KMS-11 (cell line): Measurements from ENCODE around the gene ALDH16A1.

Experiments
- H2AFZ ChIP-seq: fragments of 200-600 bp; sonication (generic); 2 replicates; pipeline ENCODE4 v1.6.1; 2016; ENCODE audit warnings: antibody characterized with exemption, mixed run types, low read depth
- H3K27ac ChIP-seq: fragments of 200-600 bp; sonication (generic); 2 replicates; pipeline ENCODE4 v1.6.1; 2016; ENCODE audit warnings: mild to moderate bottlenecking, mixed run types
- H3K27me3 ChIP-seq: fragments of 200-600 bp; sonication (generic); 2 replicates; pipeline ENCODE4 v1.6.1; 2017; ENCODE audit warnings: mild to moderate bottlenecking, low read depth, mixed run types, moderate library complexity; ENCODE audit not compliant: insufficient read depth
- H3K36me3 ChIP-seq: fragments of 200-600 bp; sonication (generic); 2 replicates; pipeline ENCODE4 v1.6.1; 2017; ENCODE audit warnings: mild to moderate bottlenecking, mixed run types; ENCODE audit not compliant: insufficient read depth
- H3K4me1 ChIP-seq: fragments of 200-600 bp; sonication (generic); 2 replicates; pipeline ENCODE4 v1.6.1; 2016; ENCODE audit warnings: mild to moderate bottlenecking, low read depth, mixed run types; ENCODE audit not compliant: poor library complexity, severe bottlenecking
- H3K4me2 ChIP-seq: fragments of 200-600 bp; sonication (generic); 2 replicates; pipeline ENCODE4 v1.7.0; 2016; ENCODE audit warnings: mild to moderate bottlenecking, mixed run types
- H3K4me3 ChIP-seq: fragments of 200-600 bp; sonication (generic); IDR thresholded peaks from 2 replicates; pipeline ENCODE4 v1.6.1; 2017; ENCODE audit warnings: low read depth, low read length, mixed read lengths; ENCODE audit not compliant: insufficient read depth
- H3K79me2 ChIP-seq: fragments of 200-600 bp; sonication (generic); 2 replicates; pipeline ENCODE4 v1.6.1; 2016; ENCODE audit warnings: low read depth, mixed run types; ENCODE audit not compliant: insufficient read depth
- H3K9ac ChIP-seq: fragments of 200-600 bp; sonication (generic); 2 replicates; pipeline ENCODE4 v1.6.1; 2016; ENCODE audit warnings: mild to moderate bottlenecking, mixed run types
- H4K20me1 ChIP-seq: fragments of 200-600 bp; sonication (generic); 2 replicates; pipeline ENCODE4 v1.6.1; 2016; ENCODE audit warnings: mild to moderate bottlenecking, mixed run types; ENCODE audit not compliant: insufficient read depth
- CTCF ChIP-seq: fragments of 200-600 bp; sonication (generic); conservative IDR thresholded peaks from 2 replicates; pipeline ENCODE4 v1.6.1; 2017; ENCODE audit warnings: low read depth, mild to moderate bottlenecking, antibody characterized with exemption, low read length, moderate library complexity, mixed read lengths

The ALDH16A1 gene

GRCh38 chr19:49486232-49486631 lies 33.2 kb downstream of the ALDH16A1 start:
- Histone ChIP-seq H3K9ac (no peak overlapping the region), H2AFZ (no peak overlapping the region; the same call in 1 of the 2 replicates), H3K36me3 (peaks cover 30% of the 10 kb centered on the region; the same call in 1 of the 2 replicates), H4K20me1 (peaks cover 14% of the 10 kb centered on the region), H3K4me2 (no peak overlapping the region), H3K4me3 (no peak overlapping the region), H3K79me2 (peaks cover 37% of the 10 kb centered on the region), H3K27me3 (no peaks in the 10 kb centered on the region), H3K27ac (no peak overlapping the region), H3K4me1 (peaks cover 12% of the 10 kb centered on the region)
- no peak for TF ChIP-seq CTCF

- Histone ChIP-seq H3K36me3 (peaks cover 34% of the 10 kb centered on the region; the same call in 1 of the 2 replicates), H2AFZ (peak overlapping the region; percentile 89; the same call in 1 of the 2 replicates), H3K9ac (0 out of 2 replicates have a peak overlapping the region, but pooled peaks have one; percentile 28), H3K27me3 (no peaks in the 10 kb centered on the region), H3K27ac (no peak overlapping the region), H3K4me2 (no peak overlapping the region), H4K20me1 (peaks cover 14% of the 10 kb centered on the region), H3K79me2 (peaks cover 37% of the 10 kb centered on the region), H3K4me3 (no peak overlapping the region), H3K4me1 (peaks cover 12% of the 10 kb centered on the region)
- no peak for TF ChIP-seq CTCF
Observed at GRCh38 chr19:49486710-49487276, 33.8 kb downstream of the ALDH16A1 start.

- peak within 1 kb of the TSS; percentile 96 for H3K4me2 ChIP-seq
- peaks cover 37% of the 10 kb centered on the region for H3K79me2 ChIP-seq
- H3K9ac ChIP-seq: peak within 1 kb of the TSS; percentile 99
- H3K4me3 ChIP-seq: peak within 1 kb of the TSS; percentile 8
- peak within 1 kb of the TSS; percentile 89; the same call in 1 of the 2 replicates for H2AFZ ChIP-seq
- peaks cover 14% of the 10 kb centered on the region for H4K20me1 ChIP-seq
- 0 out of 2 replicates have a peak, but pooled peaks have one; percentile 9 for TF ChIP-seq CTCF
- peak within 1 kb of the TSS; percentile 94 for H3K27ac ChIP-seq
- peaks cover 12% of the 10 kb centered on the region for H3K4me1 ChIP-seq
- H3K27me3 ChIP-seq: no peaks in the 10 kb centered on the region
- H3K36me3 ChIP-seq: peaks cover 35% of the 10 kb centered on the region; the same call in 1 of the 2 replicates
Observed at GRCh38 chr19:49487277-49488045, 34.4 kb downstream of the ALDH16A1 start, which contains the start of gene RPL13A. TSS of gene RPL13A (plus strand) at chr19:49487608. CDS start at chr19:49487630, 22 bp downstream.

DNA sequence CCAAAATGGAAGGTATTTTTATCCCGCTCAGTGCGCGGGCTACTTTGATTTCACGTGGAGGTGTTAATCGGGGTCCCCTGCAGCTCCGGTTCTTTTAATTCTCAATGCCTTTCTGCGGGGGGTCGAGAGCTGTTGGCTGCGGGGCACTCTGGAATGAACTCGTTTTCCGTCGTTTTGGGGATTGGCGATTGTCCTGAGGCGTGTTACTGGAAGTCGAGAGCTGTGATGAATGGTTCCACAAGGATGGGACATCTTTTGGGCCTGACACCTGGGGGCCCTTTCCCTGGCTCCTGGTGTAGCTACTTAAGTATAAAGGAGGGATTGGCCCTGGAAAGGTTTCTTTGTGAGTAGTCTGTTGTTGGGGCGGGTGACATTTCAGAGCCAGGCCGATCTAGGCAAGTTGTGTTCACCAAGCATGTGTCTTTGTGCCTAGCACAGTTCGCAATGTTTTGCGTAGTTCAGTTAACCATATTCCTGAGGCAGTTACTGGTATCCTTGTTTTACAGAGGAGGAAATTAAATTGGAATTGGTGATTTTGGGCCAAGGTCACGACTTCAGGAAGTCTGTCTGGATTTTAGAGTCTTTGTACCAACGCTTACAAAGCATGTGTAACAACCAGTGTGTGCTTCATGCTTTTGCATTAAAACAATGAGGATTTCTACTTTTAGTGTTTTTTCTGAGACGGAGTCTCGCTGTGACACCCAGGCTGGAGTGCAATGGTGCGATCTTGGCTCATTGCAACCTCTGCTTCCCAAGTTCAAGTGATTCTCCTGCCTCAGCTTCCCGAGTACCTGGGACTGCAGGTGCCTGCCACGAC lies 35.2 kb downstream of the ALDH16A1 start:
- Histone ChIP-seq H3K36me3 (peaks cover 40% of the 10 kb centered on the region; the same call in 1 of the 2 replicates), H3K9ac (peak overlapping the region; percentile 99), H3K4me2 (peak overlapping the region; percentile 96), H3K4me3 (peak overlapping the region; percentile 8), H3K79me2 (peaks cover 37% of the 10 kb centered on the region), H3K4me1 (peaks cover 12% of the 10 kb centered on the region), H3K27ac (peak overlapping the region; percentile 94), H4K20me1 (peaks cover 14% of the 10 kb centered on the region), H3K27me3 (no peaks in the 10 kb centered on the region), H2AFZ (no peak overlapping the region)
- no peak for TF ChIP-seq CTCF
